Subcutaneous adipose tissue (tissue), 4 donors: Measurements from ENCODE around the gene SF1. TPM values are rescaled to one million over a fixed set of nuclear protein-coding genes. Genes with fewer than 3 reads are reported as not detected.

Source experiments
- CTCF ChIP-seq: fragments of 450-650 bp; IDR thresholded peaks from one replicate; pipeline ENCODE4 v1.5.1; 2016; ENCODE audit warnings: low read depth, mild to moderate bottlenecking, control low read depth, antibody characterized with exemption, moderate library complexity
- total RNA-seq, 4 donors: library from RNA; depleted of rRNA; stranded (reverse); fragments of >200 nt; gene quantifications; one replicate each; pipeline ENCODE4 v1.1.0, GENCODE V29; 2016

The SF1 gene
- total RNA-seq, 4 donors from 2014 or later = 215 to 388 (median 273) TPM

GRCh38 chr11:64735725-64736259, 42.5 kb downstream of the SF1 start:
- no peak for TF ChIP-seq CTCF

- TF ChIP-seq CTCF = no peak
Observed at GRCh38 chr11:64734811-64735724, 43.3 kb downstream of the SF1 start.

- no peak for TF ChIP-seq CTCF
Observed at GRCh38 chr11:64731601-64732000, 46.7 kb downstream of the SF1 start.

GRCh38 chr11:64729851-64730382, 48.4 kb downstream of the SF1 start:
- no peak for TF ChIP-seq CTCF

GRCh38 chr11:64728757-64729365, 49.5 kb downstream of the SF1 start:
- TF ChIP-seq CTCF = no peak

- TF ChIP-seq CTCF = no peak
Observed at GRCh38 chr11:64726867-64727530, 51.3 kb downstream of the SF1 start.
